HG03066 (cell line): ENCODE measurements around the gene BBS2.

Source experiments
- ATAC-seq: cut with Tn5 transposase; IDR thresholded peaks from one replicate; pipeline ENCODE4 v1.9.1; 2021; ENCODE audit warnings: low read depth; ENCODE audit not compliant: unreplicated experiment

Gene BBS2

GRCh38 chr16:56436258-56436657 is 83.6 kb downstream of the BBS2 start:
- ATAC-seq: no peak
